SU-DHL-6 (cell line): Measurements from ENCODE around the gene LARP1B.

Experiments used
- CTCF ChIP-seq: fragments of 200-600 bp; sonication (generic); IDR thresholded peaks from one replicate; pipeline ENCODE4 v1.5.1; 2017; ENCODE audit warnings: antibody characterized with exemption, mild to moderate bottlenecking, low read length, moderate library complexity; ENCODE audit not compliant: insufficient read depth, poor library complexity, severe bottlenecking
- EZH2phosphoT487 ChIP-seq: fragments of 200-600 bp; sonication (generic), shearing (Covaris generic); conservative IDR thresholded peaks from 2 replicates; pipeline ENCODE4 v1.6.1; 2018; ENCODE audit warnings: mild to moderate bottlenecking, antibody characterized with exemption, low read length, moderate library complexity, mixed read lengths

GRCh38 chr4:128227991-128228571 is 167.0 kb downstream of the LARP1B start:
- TF ChIP-seq EZH2phosphoT487 (no peak), CTCF (no peak)
